ENCODE measurements around the gene ANKRD60.

DNA sequence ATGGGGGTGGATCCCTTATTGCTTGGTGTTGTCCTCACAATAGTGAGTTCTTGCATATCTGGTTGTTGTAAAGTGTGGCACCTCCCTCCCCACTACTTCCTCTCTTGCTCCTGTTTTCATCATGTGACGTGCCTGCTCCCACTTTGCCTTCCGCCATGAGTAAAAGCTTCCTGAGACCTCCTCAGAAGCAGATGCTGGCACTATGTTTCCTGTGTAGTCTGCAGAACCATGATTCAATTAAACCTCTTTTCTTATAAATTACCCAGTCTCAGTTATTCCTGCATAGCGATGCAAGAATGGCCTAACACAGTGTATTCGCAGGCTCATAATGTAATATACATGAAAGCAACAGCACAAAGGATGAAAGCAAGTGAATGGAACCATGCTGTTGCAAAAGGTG lies 28.4 kb upstream of the ANKRD60 start:
- no peak for TF ChIP-seq POLR2A (IDR thresholded peaks at IDR 0.05)
- TF ChIP-seq, protein P1, sequence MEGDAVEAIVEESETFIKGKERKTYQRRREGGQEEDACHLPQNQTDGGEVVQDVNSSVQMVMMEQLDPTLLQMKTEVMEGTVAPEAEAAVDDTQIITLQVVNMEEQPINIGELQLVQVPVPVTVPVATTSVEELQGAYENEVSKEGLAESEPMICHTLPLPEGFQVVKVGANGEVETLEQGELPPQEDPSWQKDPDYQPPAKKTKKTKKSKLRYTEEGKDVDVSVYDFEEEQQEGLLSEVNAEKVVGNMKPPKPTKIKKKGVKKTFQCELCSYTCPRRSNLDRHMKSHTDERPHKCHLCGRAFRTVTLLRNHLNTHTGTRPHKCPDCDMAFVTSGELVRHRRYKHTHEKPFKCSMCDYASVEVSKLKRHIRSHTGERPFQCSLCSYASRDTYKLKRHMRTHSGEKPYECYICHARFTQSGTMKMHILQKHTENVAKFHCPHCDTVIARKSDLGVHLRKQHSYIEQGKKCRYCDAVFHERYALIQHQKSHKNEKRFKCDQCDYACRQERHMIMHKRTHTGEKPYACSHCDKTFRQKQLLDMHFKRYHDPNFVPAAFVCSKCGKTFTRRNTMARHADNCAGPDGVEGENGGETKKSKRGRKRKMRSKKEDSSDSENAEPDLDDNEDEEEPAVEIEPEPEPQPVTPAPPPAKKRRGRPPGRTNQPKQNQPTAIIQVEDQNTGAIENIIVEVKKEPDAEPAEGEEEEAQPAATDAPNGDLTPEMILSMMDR (IDR thresholded peaks at IDR 0.05), result no peak
